HFFc6 (cell line): ENCODE data around the gene WDR19. TPM values are rescaled to one million over a fixed set of nuclear protein-coding genes. Genes with fewer than 3 reads are reported as not detected.

ENCODE experiments used
- DNase-seq: peaks from one replicate; pipeline ENCODE4 v3.0.0-alpha.2; 2018
- H3K27ac Mint-ChIP-seq: 2 replicates; pipeline ENCODE4 v1.8.0; 2020; ENCODE audit warnings: mild to moderate bottlenecking, mixed read lengths
- H3K27me3 Mint-ChIP-seq: 2 replicates; pipeline ENCODE4 v1.8.0; 2021; ENCODE audit warnings: mild to moderate bottlenecking, moderate library complexity, mixed read lengths; ENCODE audit not compliant: insufficient read depth
- H3K36me3 Mint-ChIP-seq: 2 replicates; pipeline ENCODE4 v1.8.0; 2021; ENCODE audit warnings: low read depth, mixed read lengths
- H3K4me1 Mint-ChIP-seq: 2 replicates; pipeline ENCODE4 v1.8.0; 2020; ENCODE audit warnings: low read depth, mixed read lengths
- H3K4me3 Mint-ChIP-seq: 2 replicates; pipeline ENCODE4 v1.8.0; 2020; ENCODE audit warnings: mild to moderate bottlenecking, moderate library complexity, mixed read lengths
- H3K9me3 Mint-ChIP-seq: 2 replicates; pipeline ENCODE4 v1.8.0; 2020; ENCODE audit warnings: mild to moderate bottlenecking, mixed read lengths
- CTCF ChIP-seq: fragments of 200-600 bp; sonication (generic); IDR thresholded peaks from 2 replicates; pipeline ENCODE4 v1.5.0; 2021; ENCODE audit warnings: antibody characterized with exemption, mild to moderate bottlenecking
- total RNA-seq, 6 experiments: library from RNA; stranded (reverse); fragmentation: NEBNext Ultra II Directional; extraction: Animal tissue kit (Norgen Biotek cat#: 25700); gene quantifications; 2 replicates in 1 of 6; 3 replicates in 5 of 6; pipeline ENCODE4 v1.2.3, GENCODE V29; 2021

Gene WDR19
- total RNA-seq, 6 experiments from 2014 or later, result 8.7 to 11.9 (median 10.0) TPM

DNA sequence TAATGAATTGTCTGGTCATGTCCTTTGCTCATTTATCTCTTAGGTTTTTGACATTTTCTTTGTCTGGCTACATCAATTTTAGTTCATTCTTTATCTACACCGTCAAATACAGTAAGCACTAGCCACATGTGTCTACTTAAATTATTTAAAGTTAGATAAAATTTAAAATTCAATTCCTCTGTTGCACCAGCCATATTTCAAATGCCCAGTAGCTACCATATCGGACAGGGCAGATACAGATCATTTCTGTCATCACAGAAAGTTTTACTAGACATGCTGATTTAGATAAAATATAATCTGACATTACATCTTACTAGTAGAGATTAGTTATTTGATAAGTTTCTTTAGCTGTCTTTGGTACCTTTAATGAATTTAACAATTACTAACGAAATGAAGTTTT is 61.1 kb downstream of the WDR19 start:
- Mint-ChIP-seq H3K4me1 (no peaks in the 10 kb centered on the region), H3K27ac (no peak overlapping the region), H3K27me3 (no peaks in the 10 kb centered on the region; the same call in 1 of the 2 replicates), H3K36me3 (peaks cover 21% of the 10 kb centered on the region), H3K9me3 (no peaks in the 10 kb centered on the region; the same call in 1 of the 2 replicates), H3K4me3 (no peak overlapping the region)
- DNase-seq, result no peak
- TF ChIP-seq CTCF, result no peak

GRCh38 chr4:39255266-39255665 is 72.9 kb downstream of the WDR19 start:
- H3K4me1 Mint-ChIP-seq, result peaks cover 45% of the 10 kb centered on the region
- peaks cover 11% of the 10 kb centered on the region; the same call in 1 of the 2 replicates for H3K36me3 Mint-ChIP-seq
- H3K4me3 Mint-ChIP-seq, result peak overlapping the region; percentile 37
- no peaks in the 10 kb centered on the region for H3K27me3 Mint-ChIP-seq
- H3K27ac Mint-ChIP-seq, result peak overlapping the region; percentile 53
- DNase-seq, result peak; percentile 55
- TF ChIP-seq CTCF, result peak; percentile 56
- H3K9me3 Mint-ChIP-seq, result no peaks in the 10 kb centered on the region; the same call in 1 of the 2 replicates

DNA sequence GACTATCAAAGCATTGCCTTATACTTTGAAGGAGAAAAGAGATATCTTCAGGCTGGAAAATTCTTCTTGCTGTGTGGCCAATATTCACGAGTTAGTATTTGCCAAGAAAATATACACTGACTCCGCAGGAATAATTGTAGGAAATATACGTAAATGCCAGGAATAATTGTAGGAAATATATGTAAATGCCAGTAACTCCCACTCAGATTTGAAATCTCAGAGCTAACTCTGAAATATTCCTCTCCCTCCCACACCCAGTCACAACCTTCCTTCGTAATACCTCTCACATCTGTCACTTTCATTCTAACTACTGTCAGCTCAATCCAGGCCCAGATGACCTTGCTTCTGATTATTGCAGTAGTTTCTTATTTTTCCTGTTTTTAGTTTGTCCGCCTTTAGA is 73.5 kb downstream of the WDR19 start:
- Mint-ChIP-seq H3K27me3 (peaks cover under 1% of the 10 kb centered on the region; the same call in 1 of the 2 replicates), H3K4me1 (peaks cover 50% of the 10 kb centered on the region), H3K4me3 (no peak overlapping the region), H3K36me3 (peaks cover 8% of the 10 kb centered on the region; the same call in 1 of the 2 replicates), H3K9me3 (no peaks in the 10 kb centered on the region), H3K27ac (peak overlapping the region; percentile 20; the same call in 1 of the 2 replicates)
- DNase-seq, result no peak
- TF ChIP-seq CTCF, result no peak

GRCh38 chr4:39256436-39256835 is 74.1 kb downstream of the WDR19 start:
- H3K4me1 Mint-ChIP-seq, result peaks cover 50% of the 10 kb centered on the region
- TF ChIP-seq CTCF, result no peak
- no peaks in the 10 kb centered on the region for H3K9me3 Mint-ChIP-seq
- H3K36me3 Mint-ChIP-seq, result peaks cover 8% of the 10 kb centered on the region; the same call in 1 of the 2 replicates
- peak overlapping the region; percentile 20; the same call in 1 of the 2 replicates for H3K27ac Mint-ChIP-seq
- H3K4me3 Mint-ChIP-seq, result no peak overlapping the region
- DNase-seq, result no peak
- H3K27me3 Mint-ChIP-seq, result peaks cover 1% of the 10 kb centered on the region; the same call in 1 of the 2 replicates

DNA sequence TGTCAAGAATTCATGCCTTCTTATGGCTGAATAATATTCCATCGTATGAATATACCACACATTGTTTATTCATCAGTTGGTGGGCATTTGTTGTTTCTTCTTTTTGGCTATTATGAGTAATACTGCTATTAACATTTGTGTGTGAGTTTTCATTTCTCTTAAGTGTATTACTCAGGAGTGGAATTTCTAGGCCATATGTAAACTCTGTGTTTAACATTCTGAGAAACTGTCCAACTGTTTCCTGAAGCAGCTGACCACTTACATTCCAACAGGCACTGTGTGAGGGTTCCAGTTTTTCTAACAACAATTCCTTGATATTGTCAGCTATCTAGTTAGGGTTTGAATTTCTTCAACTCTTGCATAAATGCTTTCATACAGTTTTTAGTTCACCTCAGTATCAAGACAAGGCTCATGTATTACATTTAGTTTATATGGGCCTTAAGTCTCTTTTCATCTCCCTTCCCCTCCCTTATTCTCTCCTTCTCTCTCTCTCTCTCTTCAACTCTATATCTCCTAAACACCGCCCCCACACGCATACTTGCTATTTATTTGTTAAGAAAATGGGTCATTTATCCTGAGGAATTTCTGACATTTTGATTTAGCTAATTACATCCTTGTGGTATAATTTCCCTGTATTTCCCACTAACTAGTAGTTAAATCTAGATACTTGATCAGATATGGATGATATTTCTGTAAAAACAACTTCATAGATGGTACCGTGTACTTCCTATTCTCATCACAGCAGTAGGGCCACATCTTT is 77.4 kb downstream of the WDR19 start:
- peaks cover 8% of the 10 kb centered on the region; the same call in 1 of the 2 replicates for H3K36me3 Mint-ChIP-seq
- H3K4me1 Mint-ChIP-seq, result peaks cover 41% of the 10 kb centered on the region
- H3K27me3 Mint-ChIP-seq, result peaks cover 1% of the 10 kb centered on the region; the same call in 1 of the 2 replicates
- TF ChIP-seq CTCF, result no peak
- DNase-seq, result peak; percentile 36
- no peaks in the 10 kb centered on the region for H3K9me3 Mint-ChIP-seq
- H3K27ac Mint-ChIP-seq, result peak overlapping the region; percentile 36
- no peak overlapping the region for H3K4me3 Mint-ChIP-seq
